ENCODE measurements around the gene RINT1.
"Not testable (repeated sequence)": the region's sequence is repeated elsewhere in the genome, so short reads cannot be mapped to it uniquely, and the experiment has no call there.

The RINT1 gene

DNA sequence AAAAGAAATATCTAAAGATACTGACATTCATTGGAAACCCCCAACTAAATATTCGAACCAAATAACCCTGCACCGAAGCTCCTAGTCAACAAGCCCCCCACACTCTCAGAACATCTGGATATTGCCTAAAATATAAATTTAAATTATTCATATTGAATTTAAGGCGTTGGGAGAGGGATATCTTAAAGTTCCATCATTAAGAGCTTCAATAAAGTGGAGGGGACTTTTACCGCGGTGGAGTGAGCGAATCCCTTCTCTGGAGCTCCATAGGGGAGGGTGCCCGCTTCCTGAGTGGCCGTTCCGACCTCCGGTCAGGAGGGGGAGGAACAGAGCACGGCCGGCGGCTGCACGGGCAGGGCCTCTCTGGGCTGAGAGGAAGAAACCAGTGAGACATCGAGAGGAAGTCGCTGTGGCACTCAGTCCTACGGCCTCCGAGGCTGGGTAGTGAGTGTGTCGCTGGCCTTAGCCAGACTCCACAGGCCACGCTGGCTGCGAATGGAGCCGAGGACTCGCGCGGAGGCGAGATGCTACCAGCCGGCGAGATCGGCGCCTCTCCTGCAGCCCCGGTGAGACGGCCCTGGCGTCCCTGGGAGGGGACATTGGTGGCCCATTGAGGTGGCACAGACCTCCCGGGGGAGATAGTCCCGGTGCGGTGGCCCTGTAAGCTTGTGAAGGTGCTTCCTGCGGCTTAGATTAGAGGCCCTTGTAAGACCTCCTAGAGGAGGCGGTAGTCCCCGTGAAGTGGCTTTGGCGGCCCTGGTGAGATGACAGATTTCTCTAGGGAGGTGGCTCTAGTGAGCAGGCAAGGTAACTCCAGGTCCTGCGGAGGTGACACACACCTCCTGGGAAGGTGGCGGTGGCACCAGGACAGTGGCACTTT is at the start of gene RINT1:
Gene RINT1 (plus strand): TSS at position 410 of the 880 bp plus-strand sequence. CDS start 115 bp downstream, at position 525.
- peak; percentile 83 for DNase-seq (ENCODE audit: low read depth)

DNA sequence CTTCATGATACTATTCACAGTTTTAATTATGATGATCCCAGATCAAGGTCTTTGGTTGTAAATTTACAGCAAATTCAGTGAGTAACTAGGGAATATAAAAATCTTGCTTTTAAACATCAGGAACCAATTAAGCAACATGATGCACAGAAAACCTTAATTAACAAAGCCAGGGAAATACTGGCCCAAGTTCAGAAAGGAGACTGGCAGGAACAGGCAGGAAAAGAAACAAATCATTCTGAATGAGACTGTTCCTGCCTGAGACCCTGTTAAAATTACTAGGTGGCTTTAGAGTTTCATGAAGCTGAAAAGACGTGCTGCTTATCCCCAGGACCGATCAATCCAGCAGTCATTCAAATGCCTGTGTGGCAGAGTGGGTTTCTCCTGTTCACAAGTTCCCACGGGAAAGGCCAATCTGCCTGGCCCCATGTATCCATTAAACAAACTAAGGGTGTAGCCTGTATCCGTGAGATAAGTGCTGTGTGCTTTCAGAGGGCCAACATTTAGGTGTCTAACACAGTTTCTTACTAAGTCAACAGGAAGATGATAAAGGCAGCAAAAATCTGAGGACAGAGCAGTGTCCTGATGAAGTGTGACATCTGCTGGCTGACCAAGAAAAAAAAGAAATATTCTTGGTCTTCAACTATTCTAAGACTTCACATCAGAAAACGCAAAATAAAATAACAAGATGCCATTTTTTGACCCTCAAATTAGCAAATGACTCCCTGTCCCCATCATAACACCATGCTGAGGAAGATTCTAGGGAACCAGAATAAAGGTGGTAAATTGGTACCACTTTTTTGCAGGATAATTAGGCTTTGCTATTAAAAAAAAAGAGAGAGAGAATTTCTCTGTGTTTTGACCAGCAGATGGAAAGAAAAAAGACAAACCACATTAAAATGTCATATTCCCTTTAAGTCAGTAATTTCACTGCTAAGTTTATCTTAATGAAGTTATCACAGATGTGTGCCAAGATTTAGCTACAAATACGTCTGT is 44.1 kb upstream of the RINT1 start:
- DNase-seq (ENCODE audit: low read depth), result no peak

DNA sequence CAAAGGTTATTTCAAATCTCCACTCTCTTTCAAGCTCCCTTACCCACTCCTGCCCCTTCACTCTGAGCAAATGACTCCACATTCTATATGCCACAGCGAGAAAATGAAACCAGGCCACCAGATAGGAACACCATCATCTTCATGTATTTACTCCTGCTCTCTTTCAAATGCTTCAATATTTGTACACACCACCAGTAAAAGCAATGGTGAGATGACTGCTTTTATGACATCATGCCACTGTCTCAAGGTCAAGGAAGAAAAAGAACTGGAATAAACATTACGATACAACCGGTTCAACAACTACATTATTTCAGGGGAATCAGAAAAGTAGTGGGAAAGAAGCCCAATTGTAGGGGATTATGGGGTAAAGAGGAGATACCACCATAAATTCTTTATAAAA is 42.6 kb upstream of the RINT1 start:
- no peak for DNase-seq (ENCODE audit: low read depth)

DNA sequence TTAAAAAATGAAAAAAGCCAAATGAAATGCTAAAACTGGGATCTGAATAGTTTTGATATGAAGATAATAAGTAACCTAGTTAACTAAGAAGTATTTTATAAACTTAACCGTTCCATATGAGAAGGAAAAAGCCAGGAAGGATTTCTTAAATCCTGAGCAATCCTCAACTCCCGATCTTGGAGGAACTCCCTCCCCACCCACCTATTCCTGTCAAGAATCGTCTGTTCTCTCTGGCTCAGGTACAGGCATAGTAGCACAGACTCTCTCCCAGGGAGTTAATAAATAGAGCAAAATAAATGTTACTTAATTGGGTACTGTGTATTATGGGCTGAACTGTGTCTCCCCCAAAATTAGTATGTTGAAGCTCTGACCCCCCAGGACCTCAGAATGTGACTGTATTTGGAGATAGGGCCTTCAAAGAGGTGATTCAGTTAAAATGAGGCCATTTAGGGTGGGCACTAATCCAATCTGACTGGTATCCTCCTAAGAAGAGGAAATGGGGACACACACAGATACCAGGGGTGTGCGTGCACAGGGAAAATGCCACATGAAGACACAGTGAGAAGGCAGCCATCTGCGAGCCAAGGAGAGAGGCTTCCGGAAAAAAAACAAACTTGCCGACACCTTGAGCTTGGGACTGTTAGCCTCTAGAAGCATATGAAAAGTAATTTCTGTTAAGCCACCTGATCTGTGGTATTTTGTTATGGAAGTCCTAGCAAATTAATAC is 38.6 kb upstream of the RINT1 start:
- DNase-seq (ENCODE audit: low read depth), result no peak

DNA sequence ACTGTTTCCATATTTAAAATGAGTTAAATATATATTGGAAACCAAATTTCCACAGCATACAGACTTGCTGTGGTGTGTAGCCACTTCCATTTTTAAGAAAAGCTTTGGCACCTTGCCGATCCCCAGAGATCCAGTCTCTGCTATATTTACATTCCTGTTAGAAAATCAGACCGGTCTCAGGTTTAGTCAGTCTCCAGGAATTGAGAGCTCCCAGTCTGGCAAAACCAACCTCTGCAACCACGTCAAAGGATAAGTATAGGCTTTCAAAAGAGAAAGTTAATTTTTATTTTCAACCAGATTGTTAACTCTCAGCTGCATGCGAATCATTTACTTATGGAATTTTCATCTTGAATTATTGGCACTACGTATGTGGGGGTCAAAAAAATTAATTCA is 38.1 kb upstream of the RINT1 start:
- DNase-seq (ENCODE audit: low read depth), result no peak

DNA sequence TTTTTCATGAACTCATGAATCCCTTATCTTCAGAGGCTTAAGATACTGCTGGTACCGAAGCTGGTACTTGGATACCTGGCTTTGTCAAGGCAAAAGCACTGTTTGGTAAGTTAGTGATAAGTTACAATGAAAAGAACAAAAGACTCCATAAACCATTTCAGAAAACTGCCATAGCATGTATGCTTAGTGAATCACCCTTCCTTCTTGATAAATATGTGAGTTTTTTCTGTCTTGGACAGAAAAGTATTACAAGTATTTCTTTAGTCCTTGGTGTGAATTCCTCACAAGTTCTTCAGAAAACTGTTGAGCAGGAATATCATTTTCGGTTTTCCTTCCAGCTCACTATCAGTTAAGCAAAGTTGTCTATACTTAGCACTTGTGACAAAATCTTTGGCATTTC is 35.5 kb upstream of the RINT1 start:
- no peak for DNase-seq (ENCODE audit: low read depth)

DNA sequence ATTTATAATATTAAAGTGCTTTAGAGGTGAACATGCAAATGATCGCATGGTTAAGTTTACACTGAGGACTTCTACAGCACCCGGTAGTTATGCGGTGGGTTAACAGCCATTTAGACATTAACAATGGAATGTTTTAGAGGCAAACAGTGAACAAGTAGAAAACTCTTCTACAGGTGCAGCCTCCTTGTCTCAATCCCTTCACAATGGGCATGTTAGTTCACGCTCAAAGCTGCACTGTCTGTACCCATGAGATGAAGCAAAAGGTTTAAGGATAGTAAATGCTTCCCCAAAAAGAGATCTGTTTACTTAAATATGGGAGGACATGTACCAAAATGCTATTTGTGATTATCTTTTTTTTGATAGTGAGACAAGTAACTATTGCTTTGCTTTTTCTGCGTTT is 35.0 kb upstream of the RINT1 start:
- no peak for DNase-seq (ENCODE audit: low read depth)

DNA sequence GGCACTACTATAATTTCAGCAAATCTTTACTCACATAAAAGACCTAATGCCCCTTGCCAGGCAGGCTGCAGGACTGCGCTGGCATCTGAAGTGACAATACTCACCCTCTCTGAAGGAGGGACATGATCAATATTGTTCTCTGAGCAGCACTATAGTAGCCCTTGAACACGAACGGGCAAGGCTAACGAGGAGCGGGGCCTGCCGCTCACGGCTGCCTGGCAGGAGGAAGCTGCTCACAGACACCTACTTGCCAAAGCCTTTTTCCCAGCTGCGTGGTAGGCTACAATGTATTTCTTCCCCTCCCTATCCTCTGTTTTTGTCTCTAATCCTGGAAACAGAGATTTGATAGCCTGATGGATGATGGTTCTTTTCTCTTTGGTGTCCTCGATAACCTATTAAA is 29.8 kb upstream of the RINT1 start:
- DNase-seq (ENCODE audit: low read depth), result no peak

DNA sequence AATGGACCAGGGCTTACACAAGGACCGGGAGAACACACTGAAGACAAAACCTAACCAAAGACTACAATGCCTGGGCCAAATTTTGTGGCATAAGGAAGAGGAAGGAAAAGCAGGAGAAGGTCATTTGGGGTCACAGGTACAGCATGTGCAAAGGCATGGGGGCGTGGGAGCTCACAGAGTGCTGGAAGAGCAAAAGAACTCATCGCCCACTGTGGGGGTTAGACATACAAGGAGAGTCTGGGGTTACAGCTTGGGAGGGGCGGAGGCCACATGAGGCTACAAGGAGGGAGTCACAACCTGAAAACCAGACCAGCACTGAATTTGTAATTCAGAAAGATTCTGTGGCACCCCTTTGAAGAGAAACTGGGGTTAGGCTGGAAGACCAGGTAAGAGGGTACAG is 19.6 kb upstream of the RINT1 start:
- no peak for DNase-seq (ENCODE audit: low read depth)

DNA sequence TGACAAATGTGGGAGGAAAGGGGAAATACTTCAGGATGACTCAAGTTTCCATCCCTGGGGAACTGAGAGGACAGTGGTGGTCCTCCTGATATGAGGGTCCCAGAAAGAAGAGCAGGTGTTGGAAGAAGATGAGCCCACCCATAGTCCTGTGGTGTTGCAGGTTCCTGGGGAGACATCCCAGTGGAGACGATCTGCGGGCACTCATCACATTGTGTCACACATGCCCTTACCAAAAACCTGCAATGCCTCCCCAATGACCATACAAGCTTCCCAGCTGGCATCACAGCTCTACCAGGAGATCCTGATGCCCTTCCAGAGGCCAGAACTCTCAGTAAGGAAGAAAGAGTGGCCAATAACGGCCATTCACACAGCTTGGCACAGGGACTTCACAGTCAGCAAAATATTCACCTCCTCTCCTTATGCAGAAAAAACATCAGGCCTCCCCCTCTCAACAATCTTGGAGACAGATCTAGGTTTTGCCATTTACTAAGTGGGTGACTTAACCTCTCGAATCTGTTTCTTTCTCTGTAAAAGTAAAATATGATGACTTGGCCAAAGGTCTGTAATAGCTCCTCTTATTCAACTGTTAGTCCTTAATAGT is 19.0 kb upstream of the RINT1 start:
- no peak for DNase-seq (ENCODE audit: low read depth)

DNA sequence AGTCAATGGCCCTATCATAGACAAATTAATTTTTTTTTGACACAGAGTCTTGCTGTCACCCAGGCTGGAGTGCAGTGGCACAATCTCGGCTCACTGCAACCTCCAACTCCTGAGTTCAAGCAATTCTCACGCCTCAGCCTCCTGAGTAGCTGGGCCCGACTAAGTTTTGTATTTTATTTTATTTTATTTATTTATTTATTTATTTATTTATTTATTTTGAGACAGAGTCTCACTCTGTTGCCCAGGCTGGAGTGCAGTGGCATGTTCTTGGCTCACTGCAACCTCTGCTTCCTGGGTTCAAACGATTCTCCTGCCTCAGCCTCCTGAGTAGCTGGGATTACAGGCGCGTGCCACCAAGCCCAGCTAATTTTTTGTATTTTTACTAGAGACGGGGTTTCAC is 16.4 kb upstream of the RINT1 start:
- not testable (repeated sequence) for DNase-seq (ENCODE audit: low read depth)

DNA sequence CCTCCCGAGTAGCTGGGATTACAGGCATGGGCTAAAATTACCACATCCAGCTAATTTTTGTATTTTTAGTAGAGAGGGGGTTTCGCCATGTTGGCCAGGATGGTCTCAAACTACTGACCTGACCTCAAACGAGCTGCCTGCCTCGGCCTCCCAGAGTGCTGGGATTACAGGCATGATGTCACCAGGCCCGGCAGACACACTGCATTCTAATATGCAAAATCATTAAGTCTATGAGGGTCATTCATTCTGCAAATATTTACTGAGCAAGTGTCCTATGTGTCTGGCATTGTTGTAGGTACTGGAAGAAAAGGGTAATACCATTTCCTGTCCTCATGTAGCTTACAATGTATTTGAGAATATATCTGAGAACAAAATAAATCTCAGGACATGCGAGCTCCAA is 12.6 kb upstream of the RINT1 start:
- DNase-seq (ENCODE audit: low read depth), result no peak

DNA sequence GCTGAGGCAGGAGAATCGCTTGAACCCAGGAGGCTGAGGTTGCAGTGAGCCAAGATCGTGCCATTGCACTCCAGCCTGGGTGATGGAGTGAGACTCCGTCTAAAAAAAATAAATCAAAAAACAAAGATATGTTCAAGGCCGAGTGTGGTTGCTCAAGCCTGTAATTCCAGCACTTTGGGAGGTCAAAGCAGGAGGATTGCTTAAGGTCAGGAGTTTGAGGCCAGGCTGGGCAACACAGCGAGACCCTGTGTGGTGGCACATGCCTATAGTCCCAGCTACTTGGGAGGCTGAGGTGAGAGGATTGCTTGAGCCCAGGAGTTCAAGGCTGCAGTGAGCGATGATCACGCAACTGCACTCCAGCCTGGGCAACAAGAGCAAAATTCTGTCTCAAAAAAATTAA is 11.4 kb upstream of the RINT1 start:
- DNase-seq (ENCODE audit: low read depth), result not testable (repeated sequence)

DNA sequence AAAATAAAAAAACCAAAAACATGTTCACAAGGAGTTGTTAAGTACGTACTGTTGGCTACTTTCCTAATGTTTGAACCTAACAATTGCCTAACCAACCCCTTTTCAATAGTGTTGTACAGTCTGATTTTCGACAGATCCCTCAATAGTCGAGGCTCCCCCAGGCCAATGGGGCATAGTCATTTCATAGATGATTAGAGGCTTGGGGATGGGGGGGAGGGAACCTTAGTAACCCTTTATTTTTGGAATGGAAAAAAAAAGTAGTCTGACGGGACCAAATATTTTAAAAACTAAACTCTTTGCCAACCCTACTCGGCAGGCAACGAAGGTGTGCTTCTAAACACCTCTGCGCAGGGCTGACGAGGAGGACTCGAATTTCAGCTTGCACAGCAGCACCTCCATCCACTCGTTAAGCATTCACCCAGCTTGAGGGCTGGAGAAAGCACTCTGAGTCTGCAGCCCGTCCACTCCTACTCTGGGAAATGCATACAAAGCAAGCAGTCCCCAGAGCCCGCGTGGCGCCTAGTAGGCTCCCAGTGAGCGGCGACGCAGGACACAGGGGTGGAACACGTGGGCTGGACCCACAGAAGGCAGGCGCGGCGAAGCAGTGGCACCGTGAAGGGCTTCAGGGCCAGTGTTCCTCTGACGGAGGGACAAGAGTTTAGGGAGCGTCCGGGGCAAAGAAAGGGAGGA is 10.8 kb upstream of the RINT1 start:
- no peak for DNase-seq (ENCODE audit: low read depth)

DNA sequence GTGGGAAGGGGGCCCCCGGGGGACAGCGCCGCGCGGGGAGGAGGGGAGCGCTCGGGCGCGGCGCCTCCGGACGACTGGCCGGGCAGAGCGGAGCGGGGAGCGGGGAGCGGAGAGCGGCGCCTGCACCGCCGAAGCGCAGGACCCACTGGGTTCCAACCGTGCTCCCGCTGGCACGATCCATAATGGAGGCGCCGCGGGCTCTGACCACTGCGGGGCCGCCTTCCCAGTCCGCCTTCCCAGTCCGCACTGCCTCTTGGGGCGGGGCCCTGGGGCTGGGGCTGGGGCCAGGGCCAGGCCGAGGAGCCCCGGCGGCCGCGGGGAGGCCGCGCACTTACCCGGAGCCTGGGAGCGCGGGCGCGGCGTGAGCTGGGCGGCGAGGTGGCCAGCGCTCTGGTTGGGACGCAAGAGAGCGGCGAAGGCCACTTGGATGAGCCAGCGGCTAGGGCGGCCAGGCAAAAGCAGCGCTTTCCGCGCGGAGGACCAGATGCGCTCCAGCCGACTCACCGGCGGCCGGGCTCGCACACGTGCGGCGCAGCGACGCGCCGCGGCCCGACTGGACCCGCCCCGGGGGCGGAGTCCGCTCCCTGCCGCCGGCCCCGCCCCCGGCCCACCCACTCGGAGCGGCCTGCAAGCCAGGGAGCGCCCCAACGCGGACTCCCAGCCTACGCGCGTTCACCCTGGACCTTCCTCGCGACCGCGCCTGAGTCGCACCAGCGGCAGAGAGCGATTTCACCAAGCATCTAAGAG is 10.1 kb upstream of the RINT1 start, which contains the start of gene PUS7:
Gene PUS7 (minus strand): TSS at position 555 of the 747 bp plus-strand sequence. CDS start 13,759 bp downstream, outside the sequence.
- peak; percentile 64 for DNase-seq (ENCODE audit: low read depth)

DNA sequence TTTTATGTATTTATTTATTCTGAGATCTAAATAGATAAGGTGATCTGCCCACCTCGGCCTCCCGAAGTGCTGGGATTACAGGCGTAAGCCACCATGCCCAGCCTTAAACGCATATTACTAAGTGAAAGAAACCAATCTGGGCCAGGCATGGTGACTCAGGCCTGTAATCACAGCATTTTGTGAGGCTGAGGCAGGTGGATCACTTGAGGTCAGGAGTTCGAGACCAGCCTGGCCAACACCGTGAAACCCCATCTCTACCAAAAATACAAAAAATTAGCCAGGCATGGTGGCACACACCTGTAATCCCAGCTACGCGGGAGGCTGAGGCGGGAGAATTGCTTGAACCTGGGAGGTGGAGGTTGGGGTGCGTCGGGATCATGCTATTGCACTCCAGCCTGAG is 7.6 kb upstream of the RINT1 start:
- DNase-seq (ENCODE audit: low read depth), result not testable (repeated sequence)

DNA sequence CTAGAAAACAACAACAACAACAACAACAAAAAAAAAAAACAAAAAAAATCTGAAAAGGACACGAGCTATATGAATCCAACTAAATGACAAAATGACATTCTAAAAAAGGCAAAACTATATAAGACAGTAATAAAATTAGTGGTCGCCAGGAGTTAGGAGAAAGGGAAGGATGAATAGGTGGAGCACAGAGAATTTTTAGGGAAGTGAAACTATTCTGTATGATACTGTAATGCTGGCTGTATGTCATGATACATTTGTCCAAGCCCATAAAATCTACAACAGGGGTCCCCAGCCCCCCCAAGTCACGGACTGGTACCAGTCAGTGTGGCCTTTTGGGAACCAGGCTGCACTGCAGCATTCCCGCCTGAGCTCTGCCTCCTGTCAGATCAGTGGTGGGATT is 7.2 kb upstream of the RINT1 start:
- DNase-seq (ENCODE audit: low read depth), result no peak

DNA sequence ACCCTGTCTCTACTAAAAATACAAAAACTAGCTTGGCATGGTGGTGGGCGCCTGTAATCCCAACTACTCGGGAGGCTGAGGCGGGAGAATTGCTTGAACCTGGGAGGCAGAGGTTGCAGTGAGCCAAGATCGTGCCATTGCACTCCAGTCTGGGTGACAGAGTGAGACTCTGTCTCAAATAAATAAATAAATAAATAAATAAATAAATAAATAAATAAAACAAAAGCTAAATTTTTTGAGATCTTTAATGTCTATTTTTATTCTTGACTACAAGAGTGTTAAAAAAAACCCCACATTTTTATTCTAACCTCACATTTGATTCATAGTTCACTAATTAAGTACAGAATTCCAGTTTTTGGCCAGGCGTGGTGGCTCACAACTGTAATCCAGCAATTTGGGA is 4.3 kb upstream of the RINT1 start:
- not testable (repeated sequence) for DNase-seq (ENCODE audit: low read depth)

DNA sequence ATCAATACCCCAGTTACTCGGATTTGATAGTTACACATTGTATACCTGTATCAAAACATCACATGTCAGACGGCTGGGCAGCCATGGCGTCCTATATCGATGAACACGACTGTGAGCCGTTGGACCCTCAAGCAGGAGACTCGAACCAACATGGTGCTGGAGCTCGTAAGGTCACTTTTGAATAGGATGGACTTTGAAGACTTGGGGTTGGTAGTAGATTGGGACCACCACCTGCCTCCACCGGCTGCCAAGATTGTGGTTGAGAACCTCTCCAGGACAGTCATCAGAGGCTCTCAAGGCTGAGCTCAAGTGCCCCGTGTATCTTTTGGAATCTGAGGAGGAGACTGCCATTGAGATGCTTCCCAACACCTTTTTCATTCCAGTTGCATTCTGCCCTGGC is 1.9 kb upstream of the RINT1 start:
- DNase-seq (ENCODE audit: low read depth), result no peak

DNA sequence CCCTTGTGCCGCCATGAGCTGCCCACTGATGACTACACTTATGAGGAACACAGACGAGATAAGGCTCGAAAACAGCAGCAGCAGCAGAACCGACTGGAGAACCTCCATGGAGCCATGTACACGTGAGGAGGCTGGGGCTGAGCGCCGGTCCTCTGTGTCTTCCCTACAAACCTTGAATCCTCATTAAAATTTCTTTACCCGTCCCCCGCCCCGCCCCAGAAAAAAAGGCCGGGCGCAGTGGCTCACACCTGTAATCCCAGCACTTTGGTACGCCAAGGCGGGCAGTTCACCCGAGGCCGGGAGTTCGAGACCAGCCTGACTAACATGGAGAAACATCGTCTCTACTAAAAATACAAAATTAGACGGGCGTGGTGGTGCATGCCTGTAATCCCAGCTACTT is 1.5 kb upstream of the RINT1 start:
- no peak for DNase-seq (ENCODE audit: low read depth)

Data from activated gamma-delta T cell treated with anti-CD3 and anti-CD28 coated beads, Interleukin-2, amount 50 U/mL, for 16 hours (primary cell).